Activated gamma-delta T cell (primary cell): ENCODE data around the gene RETREG3.
"Not testable (repeated sequence)": the region's sequence is repeated elsewhere in the genome, so short reads cannot be mapped to it uniquely, and the experiment has no call there.

Experiments
- DNase-seq: peaks from one replicate; lab custom pipeline; 2025; lab: John Stamatoyannopoulos, UW
- total RNA-seq, 2 donors: gene quantifications; one replicate each; lab custom pipeline; 2026; lab: John Stamatoyannopoulos, UW

RETREG3 gene
- 171 to 181 reads per million in 2 donors for total RNA-seq

GRCh38 chr17:42609182-42609813 lies at the start of gene RETREG3, which contains the start of gene TUBG1:
RETREG3 (minus strand) TSS chr17:42609374; CDS start chr17:42609324, 50 bp downstream.
TUBG1 (plus strand) TSS chr17:42609683; CDS start chr17:42609738, 55 bp downstream.
- DNase-seq, result peak; percentile 100

- DNase-seq, result no peak
Measured at GRCh38 chr17:42657824-42658588, 48.8 kb upstream of the RETREG3 start.

- no peak for DNase-seq
Measured at GRCh38 chr17:42655528-42655927, 46.4 kb upstream of the RETREG3 start.

- no peak for DNase-seq
Measured at GRCh38 chr17:42653179-42654124, 44.3 kb upstream of the RETREG3 start.

- DNase-seq, result no peak
Measured at GRCh38 chr17:42651392-42651791, 42.2 kb upstream of the RETREG3 start.

GRCh38 chr17:42647778-42648177 lies 38.6 kb upstream of the RETREG3 start:
- DNase-seq, result no peak

- no peak for DNase-seq
Measured at GRCh38 chr17:42642336-42642735, 33.2 kb upstream of the RETREG3 start.

- DNase-seq, result no peak
Measured at GRCh38 chr17:42640121-42640520, 30.9 kb upstream of the RETREG3 start.

- no peak for DNase-seq
Measured at GRCh38 chr17:42639525-42640113, 30.4 kb upstream of the RETREG3 start.

- no peak for DNase-seq
Measured at GRCh38 chr17:42632949-42633444, 23.8 kb upstream of the RETREG3 start.

GRCh38 chr17:42629411-42630009 lies 20.3 kb upstream of the RETREG3 start:
- no peak for DNase-seq

- not testable (repeated sequence) for DNase-seq
Measured at GRCh38 chr17:42627032-42627764, 18.0 kb upstream of the RETREG3 start.

- no peak for DNase-seq
Measured at GRCh38 chr17:42623732-42624596, 14.8 kb upstream of the RETREG3 start.

GRCh38 chr17:42623271-42623670 lies 14.1 kb upstream of the RETREG3 start:
- no peak for DNase-seq

- not testable (repeated sequence) for DNase-seq
Measured at GRCh38 chr17:42621987-42622386, 12.8 kb upstream of the RETREG3 start.

- DNase-seq, result no peak
Measured at GRCh38 chr17:42618442-42619150, 9.4 kb upstream of the RETREG3 start.

GRCh38 chr17:42617956-42618431 lies 8.8 kb upstream of the RETREG3 start:
- no peak for DNase-seq

GRCh38 chr17:42613699-42614295 lies 4.6 kb upstream of the RETREG3 start:
- DNase-seq, result no peak
